ENCODE data around the gene KDM1B.

DNA sequence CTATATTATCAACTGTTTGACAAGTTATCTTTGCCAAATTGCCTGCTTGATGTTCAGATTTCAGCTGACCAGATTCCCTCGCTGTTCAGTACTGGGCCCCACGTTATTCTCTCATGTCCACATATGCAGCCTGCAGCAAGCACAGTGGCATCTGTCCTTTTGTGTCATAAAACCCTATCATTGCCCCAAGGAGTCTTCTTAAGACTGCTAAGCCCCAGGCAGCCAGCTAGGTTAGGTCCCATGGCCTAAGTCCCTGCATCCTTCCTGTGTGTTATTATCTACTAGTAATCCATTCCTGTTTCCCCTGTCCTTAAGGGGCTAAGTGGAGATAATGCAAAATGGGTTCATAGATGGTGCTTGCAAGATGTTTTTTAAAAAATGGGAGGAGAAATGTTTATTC lies 7.2 kb downstream of the KDM1B start:
- TF ChIP-seq CTCF (IDR thresholded peaks at IDR 0.05) = no peak
- TF ChIP-seq POLR2AphosphoS5 (IDR thresholded peaks at IDR 0.05) = no peak
- TF ChIP-seq EP300 (IDR thresholded peaks at IDR 0.05) = no peak

Data from upper lobe of left lung (tissue), 4 donors.